Right lobe of liver (tissue), 4 donors: ENCODE measurements around the gene DLG3.

ENCODE experiments used
- POLR2A ChIP-seq: fragments of 450-650 bp; IDR thresholded peaks from one replicate; pipeline ENCODE4 v1.6.1; 2017; ENCODE audit warnings: antibody characterized with exemption, mild to moderate bottlenecking
- TF ChIP-seq, protein P1 (sequence below), 4 donors: fragments of 200-600 bp in 3 of 4; fragments of 450-650 bp in 1 of 4; IDR thresholded peaks; one replicate each; pipeline versions ENCODE4 v1.5.1 to v1.8.0; 2016 to 2022; ENCODE audit warnings: antibody characterized with exemption in 4 of 4, mild to moderate bottlenecking in 2 of 4
- donor health status: DM: no; HTN: no; CAD: no.
- donor health status: DM: no; HTN: no; CAD: no.
- donor health status: DM: no; HTN: yes; CAD: no.

- TF ChIP-seq, protein P1, sequence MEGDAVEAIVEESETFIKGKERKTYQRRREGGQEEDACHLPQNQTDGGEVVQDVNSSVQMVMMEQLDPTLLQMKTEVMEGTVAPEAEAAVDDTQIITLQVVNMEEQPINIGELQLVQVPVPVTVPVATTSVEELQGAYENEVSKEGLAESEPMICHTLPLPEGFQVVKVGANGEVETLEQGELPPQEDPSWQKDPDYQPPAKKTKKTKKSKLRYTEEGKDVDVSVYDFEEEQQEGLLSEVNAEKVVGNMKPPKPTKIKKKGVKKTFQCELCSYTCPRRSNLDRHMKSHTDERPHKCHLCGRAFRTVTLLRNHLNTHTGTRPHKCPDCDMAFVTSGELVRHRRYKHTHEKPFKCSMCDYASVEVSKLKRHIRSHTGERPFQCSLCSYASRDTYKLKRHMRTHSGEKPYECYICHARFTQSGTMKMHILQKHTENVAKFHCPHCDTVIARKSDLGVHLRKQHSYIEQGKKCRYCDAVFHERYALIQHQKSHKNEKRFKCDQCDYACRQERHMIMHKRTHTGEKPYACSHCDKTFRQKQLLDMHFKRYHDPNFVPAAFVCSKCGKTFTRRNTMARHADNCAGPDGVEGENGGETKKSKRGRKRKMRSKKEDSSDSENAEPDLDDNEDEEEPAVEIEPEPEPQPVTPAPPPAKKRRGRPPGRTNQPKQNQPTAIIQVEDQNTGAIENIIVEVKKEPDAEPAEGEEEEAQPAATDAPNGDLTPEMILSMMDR (IDR thresholded peaks at IDR 0.05) = no peak
- TF ChIP-seq POLR2A = no peak
These were observed 10.2 kb upstream of the DLG3 start for GRCh38 chrX:70434352-70434866.
